Amniotic epithelial cell (primary cell): ENCODE data around the gene CACNA1I.

Source experiments
- DNase-seq: peaks from one replicate; pipeline ENCODE4 v3.0.0-alpha.2; 2010; ENCODE audit warnings: low read depth

The CACNA1I gene

DNA sequence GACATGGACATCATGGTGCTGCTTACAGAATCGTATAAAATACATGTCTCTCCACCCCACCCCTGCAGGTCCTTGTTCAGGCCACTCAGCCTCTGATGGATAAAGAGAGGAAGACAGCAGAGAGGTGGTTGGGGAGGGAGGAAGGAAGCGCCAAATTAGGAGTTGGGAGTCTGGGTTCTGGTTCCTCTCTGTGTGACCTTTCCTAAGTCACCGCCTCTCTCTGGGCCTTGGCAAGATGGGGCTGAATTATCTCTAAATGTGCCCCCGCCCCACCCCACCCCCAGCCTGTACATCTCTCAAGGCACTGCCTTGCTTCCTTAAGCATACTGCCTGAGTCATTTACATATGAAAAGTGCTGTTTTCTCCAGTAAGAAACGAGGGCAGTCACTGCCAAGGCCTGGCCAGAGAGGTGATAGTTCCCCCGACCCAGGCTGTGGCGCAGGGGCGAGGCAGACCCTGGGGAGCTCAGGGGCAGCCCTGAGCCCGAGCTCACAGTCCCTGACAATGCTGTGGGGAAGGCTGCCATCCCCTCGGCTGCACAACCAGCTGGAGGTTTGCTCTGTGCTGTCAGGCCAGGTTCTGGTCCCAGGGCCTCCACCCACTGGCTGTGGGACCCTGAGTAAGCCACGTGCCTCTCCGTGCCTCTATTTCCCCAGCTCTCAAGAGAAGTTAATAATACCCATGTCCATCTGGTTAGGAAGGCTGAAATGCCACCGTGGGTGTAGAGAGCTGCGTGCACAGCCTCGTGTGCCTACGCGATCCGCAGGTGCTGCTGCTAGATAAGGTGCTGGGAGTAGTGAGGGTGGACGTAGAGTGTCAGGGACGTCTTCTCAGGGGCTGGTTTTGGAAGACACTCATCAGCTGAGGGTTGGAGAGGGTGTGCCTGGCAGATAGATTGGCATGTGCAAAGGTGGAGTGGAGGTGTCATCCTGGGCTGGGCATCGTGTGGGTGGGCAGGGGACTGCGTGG lies 55.3 kb downstream of the CACNA1I start:
- DNase-seq: no peak

DNA sequence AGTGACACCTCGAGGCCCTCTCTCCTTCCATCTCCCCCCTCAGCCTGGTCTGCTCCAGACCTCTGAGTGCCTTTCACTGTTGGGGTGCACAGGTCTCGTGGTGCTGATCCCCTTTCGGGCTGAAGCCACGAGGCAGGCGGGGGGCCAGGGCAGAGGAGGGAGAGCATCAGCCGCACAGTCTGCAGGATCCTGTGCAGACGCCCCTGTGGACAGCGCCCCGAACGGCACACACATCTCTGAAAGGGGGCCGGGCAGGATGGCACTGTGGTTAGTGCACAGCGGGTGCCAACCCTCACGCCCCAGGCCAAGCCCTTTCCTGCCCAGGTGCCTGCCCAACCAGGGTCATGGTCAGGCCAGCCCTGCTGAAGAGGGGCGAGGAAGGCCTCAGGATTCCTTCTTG lies 56.7 kb downstream of the CACNA1I start:
- no peak for DNase-seq

DNA sequence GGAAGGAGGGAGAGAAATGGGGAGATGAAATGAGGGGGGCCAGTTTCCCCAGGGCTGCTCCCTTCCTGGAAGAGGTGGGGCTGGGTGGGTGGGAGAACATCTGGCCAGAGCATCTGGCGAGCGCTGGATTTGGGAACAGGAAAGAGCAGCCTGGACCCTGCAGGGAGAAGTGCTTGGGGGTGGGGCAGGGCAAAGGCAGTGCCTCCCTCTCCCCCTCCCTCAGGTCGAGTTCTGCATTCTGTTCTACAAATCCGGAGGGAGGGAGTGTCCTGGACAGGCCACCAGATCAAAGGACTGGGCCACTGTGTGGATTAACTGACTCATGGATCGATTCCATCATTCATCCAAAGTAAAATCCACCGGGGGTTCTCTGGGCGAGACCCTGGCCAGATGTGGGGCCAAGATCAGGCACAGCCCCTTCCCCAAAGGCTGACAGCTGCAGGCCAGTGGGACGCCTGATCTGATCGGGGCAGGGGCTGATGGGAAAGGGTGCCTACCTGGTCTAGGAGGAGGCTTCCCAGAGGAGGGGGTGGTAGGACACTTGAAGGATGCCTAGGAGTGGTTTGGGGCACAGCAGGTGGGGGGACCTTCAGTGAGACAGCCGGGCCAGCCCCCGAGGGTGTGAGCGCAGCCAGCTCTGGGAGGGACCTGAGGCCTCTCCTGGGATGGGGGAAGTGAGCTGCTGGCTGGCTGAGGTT lies 57.5 kb downstream of the CACNA1I start:
- DNase-seq: no peak

DNA sequence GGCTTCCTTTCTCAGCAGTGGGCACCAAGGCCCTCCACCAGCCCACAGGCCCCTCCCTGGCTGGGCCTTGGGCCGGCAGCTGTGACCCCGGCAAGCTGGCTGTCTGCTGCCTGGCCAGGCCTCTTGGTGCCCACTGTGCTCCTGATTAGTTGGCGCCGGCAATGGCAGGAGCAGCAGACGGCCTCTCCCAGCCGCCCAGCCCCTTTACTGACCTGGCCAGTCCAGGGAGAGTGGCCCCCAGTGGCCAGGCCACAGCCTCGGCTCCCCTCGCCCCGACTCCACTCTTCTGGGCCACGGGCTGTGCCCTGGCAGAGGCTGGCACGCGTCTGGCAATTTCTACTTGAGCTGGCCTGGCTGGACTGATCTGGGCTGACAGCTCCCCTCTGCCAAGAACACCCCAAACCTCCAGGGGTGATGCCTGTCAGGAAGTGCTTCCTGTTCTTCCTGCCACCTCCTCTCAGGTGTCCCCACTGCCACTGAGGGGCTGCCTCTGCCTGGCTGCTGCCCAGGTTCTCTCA lies 58.1 kb downstream of the CACNA1I start:
- no peak for DNase-seq

DNA sequence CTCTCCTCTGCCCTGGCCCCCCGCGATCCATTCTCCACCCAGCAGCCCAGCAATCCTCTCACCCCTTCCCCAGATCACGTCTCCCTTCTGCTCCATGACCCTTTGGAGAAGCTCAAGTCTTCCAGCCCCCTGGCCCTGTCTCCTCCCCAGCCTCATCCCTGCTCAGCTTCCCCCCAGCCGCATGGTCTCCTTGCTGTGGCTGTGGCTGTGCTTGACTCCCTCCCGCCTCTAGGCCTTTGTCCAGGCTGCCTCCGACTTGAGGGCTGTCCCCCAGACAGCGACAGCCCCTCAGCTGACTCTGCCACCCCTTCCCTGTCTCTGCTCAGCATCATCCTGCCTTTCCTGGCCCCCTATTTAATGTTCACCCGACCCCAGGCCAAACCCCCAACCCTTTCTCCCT lies 59.3 kb downstream of the CACNA1I start:
- no peak for DNase-seq

DNA sequence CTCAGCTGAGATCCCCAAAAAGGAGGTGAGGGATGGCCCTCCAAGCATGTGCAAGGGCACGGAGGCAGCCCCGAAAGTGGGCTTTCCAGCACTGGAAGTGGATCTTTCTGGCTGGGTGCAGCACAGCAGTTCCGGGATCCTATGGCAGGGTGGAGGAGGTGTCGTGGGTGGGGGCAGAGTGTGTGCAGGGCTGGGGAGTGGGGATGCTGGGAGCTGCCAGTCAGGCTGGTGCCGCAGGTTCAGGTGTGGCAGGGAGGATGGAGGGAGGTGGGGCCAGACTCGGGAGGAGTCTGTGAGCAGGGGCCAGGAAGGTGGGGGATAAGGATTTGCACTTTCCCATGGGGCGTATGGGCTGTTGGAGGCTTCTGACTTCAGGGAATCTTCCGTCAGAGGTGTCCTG lies 60.2 kb downstream of the CACNA1I start:
- no peak for DNase-seq

DNA sequence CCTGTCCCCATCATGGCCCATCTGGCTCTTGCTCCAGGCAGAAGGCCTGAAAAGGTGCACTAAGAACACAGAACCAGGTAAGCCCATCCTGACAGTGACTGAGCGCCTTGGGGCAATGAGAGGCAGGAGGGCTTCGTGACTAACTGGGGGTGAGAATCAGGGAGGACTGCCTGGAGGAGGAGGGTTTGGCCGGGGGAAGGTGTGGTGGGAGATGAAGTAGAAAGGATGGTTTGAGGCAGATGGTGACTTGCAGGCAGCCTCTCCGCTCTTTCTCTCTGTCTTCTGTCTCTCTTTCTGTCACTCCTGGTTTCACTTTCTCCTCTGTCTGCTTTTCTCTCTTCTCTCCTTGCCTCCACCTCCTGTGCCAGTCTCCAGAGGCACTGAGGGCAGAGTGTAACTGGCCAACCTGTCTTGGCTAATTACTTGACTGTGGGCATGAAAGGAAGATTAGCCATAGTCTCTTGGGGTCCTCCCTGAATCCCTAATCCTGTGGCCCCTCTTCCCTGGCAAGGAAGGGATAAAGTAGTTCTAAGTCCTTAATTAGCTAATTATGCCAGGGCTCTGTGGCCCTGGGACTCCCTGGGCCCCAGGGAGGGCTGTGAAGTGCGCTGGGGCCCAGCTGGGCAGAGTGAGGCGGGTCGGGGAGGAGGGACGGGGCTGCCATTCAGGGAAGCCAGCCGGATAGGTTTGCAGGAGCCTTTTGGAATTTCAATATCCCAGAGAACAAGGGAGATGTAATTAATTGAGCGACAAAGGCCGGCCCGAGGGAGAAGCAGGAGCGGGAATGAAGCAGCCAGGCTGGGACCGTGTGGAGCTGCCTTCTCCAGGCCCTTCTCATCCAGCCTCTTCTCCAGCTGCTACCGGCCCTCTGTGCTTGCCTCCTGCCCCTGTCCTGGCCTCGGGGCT lies 61.1 kb downstream of the CACNA1I start:
- DNase-seq: no peak

DNA sequence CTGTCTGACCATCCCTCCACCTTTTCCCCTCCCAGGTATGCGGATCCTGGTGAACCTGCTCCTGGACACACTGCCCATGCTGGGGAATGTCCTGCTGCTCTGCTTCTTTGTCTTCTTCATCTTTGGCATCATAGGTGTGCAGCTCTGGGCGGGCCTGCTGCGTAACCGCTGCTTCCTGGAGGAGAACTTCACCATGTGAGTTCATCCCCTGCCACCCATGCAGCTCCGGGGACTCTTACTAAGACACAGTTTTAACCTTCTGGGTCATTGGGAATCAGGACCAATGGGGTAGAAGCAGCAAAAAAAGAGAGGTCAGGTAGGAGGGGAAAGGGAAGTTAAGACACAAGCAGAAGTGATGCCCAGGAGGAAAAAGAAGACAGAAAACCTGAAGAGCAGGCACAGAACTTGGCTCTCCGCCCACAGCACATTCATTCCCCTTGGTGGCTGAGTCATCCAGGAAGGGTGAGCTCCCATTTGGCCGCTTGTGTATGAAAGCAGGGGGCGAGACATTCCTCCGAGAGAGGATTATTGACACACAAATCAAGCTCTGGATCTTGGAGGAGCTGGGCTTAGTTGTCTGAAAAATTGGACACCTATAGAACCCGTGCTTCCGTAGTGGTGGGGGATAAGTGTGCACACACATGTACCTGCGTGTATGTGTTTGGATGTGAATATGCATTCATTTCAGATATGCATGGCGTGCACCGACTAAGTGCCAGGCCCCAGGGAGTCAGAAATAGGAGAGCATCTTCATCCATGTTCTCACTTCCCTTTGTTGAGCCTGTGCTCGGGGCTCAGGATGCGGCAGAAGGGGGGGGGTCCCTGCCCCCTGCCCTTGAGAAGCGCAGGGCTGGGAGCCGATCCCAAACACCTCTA lies 64.2 kb downstream of the CACNA1I start:
- DNase-seq: peak; percentile 86

DNA sequence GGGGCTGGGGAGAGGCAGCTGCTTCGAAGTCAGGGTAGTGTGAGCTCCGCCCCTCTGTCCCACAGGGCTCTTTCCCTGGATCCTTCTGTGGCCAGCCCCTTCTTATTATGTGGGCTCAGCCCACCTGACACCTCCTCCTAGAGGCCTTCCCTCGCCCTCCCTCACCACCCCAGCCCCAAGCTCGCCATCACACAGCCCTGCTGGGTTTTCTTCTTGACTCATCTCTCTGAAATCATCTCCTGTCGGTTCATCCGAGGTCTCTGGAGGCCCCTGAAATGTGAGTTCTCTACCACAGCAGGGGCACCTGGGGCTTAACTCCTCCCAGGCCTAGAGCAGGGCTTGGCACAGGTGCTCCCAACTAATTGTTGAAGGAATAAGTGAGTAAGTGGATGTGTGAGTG lies 65.2 kb downstream of the CACNA1I start:
- no peak for DNase-seq

DNA sequence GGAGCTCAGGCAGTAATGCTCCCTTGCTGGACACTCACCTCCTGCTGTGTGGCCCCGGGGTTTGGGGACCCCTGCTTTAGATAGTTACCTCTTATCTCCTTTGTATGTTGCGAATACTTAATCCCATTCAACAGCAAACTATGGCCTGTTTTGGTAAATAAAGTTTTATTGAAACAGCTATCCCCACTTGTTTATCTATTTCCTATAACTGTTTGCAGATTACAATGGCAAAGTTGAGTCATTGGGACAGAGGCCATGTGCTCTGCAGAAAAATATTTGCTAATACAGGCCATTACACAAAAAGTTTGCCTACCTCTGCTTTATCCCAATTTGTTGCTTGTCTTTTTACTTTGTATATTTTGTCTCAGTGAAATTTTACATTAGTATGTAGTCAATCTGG lies 68.4 kb downstream of the CACNA1I start:
- DNase-seq: no peak

DNA sequence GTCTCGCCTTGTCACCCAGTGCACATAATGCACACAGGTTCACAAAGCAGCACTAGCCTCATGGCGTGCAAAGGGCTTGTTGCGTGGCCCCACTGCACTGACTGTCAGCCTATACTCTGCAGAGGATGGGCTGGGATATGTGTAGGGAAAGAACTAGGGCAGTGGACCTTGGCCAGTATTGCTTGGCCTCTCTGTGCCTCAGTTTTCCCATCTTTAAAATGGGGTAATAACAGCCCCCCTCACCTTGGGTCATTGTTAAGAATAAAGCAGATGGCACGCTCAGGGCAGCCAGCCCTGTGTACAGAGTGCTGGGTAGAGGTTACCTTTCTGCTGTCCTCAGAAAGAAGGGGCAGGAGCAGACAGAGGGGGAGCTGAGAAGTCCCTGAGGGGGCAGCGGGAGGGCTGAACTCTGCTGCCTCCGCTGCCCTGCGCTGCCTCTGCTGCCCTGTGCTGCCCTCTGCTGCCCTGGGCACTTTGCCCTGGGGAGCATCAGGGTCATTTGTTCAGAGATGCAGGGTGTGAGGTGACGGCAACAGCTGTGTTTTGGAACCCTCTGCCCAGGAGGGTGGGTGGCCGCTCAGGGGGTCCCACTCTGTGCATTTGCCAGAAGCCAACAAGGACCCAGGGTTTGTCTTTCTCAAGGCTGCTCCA lies 71.2 kb downstream of the CACNA1I start:
- no peak for DNase-seq

DNA sequence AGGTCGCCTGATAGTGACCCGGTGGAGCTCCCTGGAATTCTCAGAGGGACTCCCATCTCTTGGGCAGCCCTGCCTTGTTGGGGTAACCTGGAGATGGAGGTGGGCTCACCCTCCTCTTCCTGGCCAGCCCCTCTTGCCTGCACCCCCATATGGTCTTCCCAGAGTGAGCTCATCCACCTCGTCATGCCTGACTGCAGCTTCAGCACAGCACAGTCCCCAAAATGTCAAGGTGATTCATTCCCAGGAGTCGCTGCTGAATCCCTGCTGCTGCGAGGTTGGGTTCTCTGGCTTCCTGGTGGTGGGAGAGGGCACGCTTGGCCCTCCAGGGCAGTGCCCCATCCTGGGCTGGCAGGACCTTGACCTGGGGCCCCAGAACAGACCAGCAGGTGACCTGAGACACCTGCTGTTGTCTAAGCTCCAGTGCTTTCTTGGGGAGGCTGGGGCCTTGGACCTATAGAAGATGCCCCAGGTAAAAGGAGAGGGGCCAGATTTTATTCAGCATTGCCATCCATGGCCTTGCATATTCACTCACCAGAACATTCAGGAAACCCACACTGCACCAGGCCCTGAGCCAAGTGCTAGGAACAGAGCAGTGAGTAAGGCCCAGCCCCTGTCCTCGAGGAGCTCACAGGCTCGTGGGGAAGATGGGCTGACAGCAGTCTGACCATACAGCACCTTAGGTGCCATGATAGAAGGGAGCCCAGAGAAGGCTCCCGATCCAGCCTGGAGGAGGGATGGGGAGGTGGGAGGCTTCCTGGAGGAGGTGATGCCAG lies 72.9 kb downstream of the CACNA1I start:
- DNase-seq: peak; percentile 31

DNA sequence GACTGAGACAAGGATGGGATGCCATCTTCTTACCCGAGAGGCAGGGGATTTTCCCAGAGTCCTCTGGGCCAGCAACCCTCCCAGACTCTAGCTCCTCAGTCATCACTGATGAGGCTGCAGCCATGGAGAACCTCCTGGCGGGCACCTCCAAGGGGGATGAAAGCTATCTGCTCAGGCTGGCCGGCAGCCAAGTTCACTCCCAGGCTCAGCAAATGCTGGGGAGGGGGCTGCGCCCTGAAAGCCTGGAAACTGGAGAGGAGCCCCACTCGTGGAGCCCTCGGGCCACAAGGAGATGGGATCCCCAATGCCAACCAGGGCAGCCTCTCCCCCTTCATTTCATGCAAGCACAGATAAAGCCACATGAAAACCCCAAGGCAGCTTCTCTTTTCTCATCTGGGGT lies 75.0 kb downstream of the CACNA1I start:
- DNase-seq: no peak

DNA sequence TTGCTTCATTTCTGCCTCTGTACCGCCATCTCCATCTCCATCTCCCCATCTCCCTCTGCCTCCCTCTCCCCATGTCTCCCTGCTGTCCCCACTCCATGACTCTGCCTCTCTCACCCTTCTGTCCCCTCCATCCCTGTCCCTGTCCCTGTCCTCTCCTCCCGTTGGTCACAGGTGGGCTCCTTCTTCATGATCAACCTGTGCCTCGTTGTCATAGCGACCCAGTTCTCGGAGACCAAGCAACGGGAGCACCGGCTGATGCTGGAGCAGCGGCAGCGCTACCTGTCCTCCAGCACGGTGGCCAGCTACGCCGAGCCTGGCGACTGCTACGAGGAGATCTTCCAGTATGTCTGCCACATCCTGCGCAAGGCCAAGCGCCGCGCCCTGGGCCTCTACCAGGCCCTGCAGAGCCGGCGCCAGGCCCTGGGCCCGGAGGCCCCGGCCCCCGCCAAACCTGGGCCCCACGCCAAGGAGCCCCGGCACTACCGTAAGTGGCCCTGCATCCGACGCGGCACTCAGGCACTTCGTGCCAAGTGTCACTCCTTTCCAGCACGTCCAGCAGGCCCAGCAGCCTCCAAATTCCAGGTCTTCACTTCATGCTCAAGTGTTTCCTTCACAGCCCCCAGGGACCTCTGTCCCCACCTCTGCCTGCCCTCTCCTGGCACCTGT lies 76.0 kb downstream of the CACNA1I start:
- DNase-seq: no peak

DNA sequence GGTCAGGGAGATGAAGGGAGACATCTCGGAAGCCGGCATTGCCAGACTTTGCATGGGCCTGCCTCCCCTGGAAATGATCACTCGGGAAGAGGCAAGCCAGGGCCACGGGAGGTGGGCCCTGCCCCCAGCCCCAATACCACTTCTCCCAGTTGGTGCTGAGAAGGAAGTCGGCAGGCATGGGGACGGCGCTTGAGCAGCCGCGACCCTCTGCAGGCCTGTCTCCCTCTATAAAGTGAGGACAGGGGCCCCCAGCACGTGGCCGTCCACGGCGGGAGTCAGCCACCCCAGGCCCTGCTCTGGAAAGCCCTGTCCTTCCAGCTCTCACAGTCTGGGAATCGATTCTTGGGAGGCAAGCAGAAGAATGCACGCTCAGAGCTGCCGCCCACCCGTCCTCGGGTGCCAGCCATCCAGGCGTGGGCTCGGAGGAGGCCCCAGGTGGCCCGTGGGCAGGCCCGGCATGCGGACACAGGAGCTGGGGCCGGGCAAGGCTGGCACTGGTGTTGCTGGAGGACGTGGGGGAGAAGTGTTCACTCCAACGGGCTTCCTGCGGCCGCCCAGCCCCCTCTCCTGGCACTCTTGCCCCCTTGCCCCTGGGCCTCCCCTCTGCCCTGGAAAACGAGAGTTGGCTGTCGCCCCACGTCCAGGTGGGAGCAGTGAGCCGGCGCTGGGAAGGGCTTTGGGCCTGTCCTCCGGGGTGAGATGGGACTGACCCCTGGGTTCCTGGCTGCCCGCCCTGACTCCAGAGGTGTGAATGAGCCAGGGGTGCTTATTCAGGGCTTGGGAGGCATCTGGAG lies 77.5 kb downstream of the CACNA1I start:
- no peak for DNase-seq

DNA sequence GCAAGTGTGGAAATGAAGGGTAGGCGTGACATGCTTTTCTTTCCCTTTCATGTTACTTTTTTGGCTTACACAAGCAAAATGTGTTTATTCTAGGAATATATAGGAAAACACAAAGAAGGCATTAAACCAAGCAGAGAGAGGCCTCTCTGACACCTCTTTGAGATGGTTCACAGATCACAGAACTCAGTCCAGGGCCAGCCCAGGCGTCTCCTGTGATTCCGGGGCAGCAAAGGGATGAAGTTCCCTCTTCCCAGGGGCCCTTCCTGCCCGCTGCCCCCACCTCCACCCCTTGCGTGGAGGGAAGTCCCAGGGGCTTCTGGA lies 78.0 kb downstream of the CACNA1I start:
- no peak for DNase-seq

DNA sequence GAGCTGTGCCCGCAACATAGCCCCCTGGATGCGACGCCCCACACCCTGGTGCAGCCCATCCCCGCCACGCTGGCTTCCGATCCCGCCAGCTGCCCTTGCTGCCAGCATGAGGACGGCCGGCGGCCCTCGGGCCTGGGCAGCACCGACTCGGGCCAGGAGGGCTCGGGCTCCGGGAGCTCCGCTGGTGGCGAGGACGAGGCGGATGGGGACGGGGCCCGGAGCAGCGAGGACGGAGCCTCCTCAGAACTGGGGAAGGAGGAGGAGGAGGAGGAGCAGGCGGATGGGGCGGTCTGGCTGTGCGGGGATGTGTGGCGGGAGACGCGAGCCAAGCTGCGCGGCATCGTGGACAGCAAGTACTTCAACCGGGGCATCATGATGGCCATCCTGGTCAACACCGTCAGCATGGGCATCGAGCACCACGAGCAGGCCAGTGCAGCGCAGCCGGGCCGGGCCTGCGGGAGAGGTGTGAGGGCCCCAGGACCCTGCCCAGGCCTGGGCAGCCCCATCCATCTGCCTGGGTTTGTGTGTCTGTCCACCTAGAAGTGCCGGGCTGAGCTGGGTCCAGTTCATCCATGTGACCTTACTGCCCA lies 79.0 kb downstream of the CACNA1I start:
- no peak for DNase-seq
